ENCODE data around the gene NOP53. TPM values are rescaled to one million over a fixed set of nuclear protein-coding genes. Genes with fewer than 3 reads are reported as not detected.
"Not testable (repeated sequence)": the region's sequence is repeated elsewhere in the genome, so short reads cannot be mapped to it uniquely, and the experiment has no call there.

The NOP53 gene
- total and polyA plus RNA-seq, 2 donors, result 324 to 621 TPM

GRCh38 chr19:47803671-47804070, 58.3 kb downstream of the NOP53 start:
- WGBS, result 95% methylated on average over 12 of the region's 12 CpGs
- H3K4me3 ChIP-seq (ENCODE audit: low read length in 2 of 2); H3K4me1 ChIP-seq (ENCODE audit: control insufficient read depth in 2 of 2, insufficient read depth in 2 of 2, low read length in 2 of 2); H3K27ac ChIP-seq (ENCODE audit: low read depth in 1 of 2, low read length in 1 of 2); H3K36me3 ChIP-seq (ENCODE audit: control insufficient read depth in 2 of 2, insufficient read depth in 2 of 2, low read length in 1 of 2); DNase-seq (ENCODE audit: low read depth in 6 of 9, low spot score in 9 of 9); H3K27me3 ChIP-seq (ENCODE audit: control insufficient read depth in 2 of 2, insufficient read depth in 1 of 2, low read length in 1 of 2): not testable (repeated sequence)
- H3K9me3 ChIP-seq (ENCODE audit: control insufficient read depth in 2 of 2, insufficient read depth in 1 of 2, low read length in 1 of 2), result peaks cover 1 to 13% of the 10 kb centered on the region in 2 donors

- not testable (repeated sequence) for DNase-seq (ENCODE audit: low read depth in 6 of 9, low spot score in 9 of 9); H3K27me3 ChIP-seq (ENCODE audit: control insufficient read depth in 2 of 2, insufficient read depth in 1 of 2, low read length in 1 of 2); H3K4me3 ChIP-seq (ENCODE audit: low read length in 2 of 2); H3K4me1 ChIP-seq (ENCODE audit: control insufficient read depth in 2 of 2, insufficient read depth in 2 of 2, low read length in 2 of 2); H3K36me3 ChIP-seq (ENCODE audit: control insufficient read depth in 2 of 2, insufficient read depth in 2 of 2, low read length in 1 of 2); H3K27ac ChIP-seq (ENCODE audit: low read depth in 1 of 2, low read length in 1 of 2)
- 96% methylated on average over 5 of the region's 5 CpGs for WGBS
- H3K9me3 ChIP-seq (ENCODE audit: control insufficient read depth in 2 of 2, insufficient read depth in 1 of 2, low read length in 1 of 2), result peaks cover 1 to 13% of the 10 kb centered on the region in 2 donors
Observed at GRCh38 chr19:47804451-47804850, 59.1 kb downstream of the NOP53 start, which contains the start of gene TPRX1. Gene TPRX1, minus strand, starts transcription at chr19:47804551. Its CDS starts 12 bp downstream, at chr19:47804539.

GRCh38 chr19:47805313-47805712, 60.0 kb downstream of the NOP53 start:
- Histone ChIP-seq H3K4me1 (ENCODE audit: control insufficient read depth in 2 of 2, insufficient read depth in 2 of 2, low read length in 2 of 2) (no peaks in the 10 kb centered on the region), H3K9me3 (ENCODE audit: control insufficient read depth in 2 of 2, insufficient read depth in 1 of 2, low read length in 1 of 2) (peaks cover 1 to 13% of the 10 kb centered on the region in 2 donors), H3K27me3 (ENCODE audit: control insufficient read depth in 2 of 2, insufficient read depth in 1 of 2, low read length in 1 of 2) (no peaks in the 10 kb centered on the region), H3K4me3 (ENCODE audit: low read length in 2 of 2) (no peak overlapping the region), H3K27ac (ENCODE audit: low read depth in 1 of 2, low read length in 1 of 2) (no peak overlapping the region), H3K36me3 (ENCODE audit: control insufficient read depth in 2 of 2, insufficient read depth in 2 of 2, low read length in 1 of 2) (no peaks in the 10 kb centered on the region)
- DNase-seq (ENCODE audit: low read depth in 6 of 9, low spot score in 9 of 9), result no peak
- WGBS, result 92% methylated on average over 10 of the region's 10 CpGs

- DNase-seq (ENCODE audit: low read depth in 6 of 9, low spot score in 9 of 9), result no peak
- no peaks in the 10 kb centered on the region for H3K27me3 ChIP-seq (ENCODE audit: control insufficient read depth in 2 of 2, insufficient read depth in 1 of 2, low read length in 1 of 2)
- H3K4me1 ChIP-seq (ENCODE audit: control insufficient read depth in 2 of 2, insufficient read depth in 2 of 2, low read length in 2 of 2), result no peaks in the 10 kb centered on the region
- WGBS, result 95% methylated on average over 6 of the region's 6 CpGs
- H3K9me3 ChIP-seq (ENCODE audit: control insufficient read depth in 2 of 2, insufficient read depth in 1 of 2, low read length in 1 of 2), result peaks cover 1 to 11% of the 10 kb centered on the region in 2 donors
- H3K27ac ChIP-seq (ENCODE audit: low read depth in 1 of 2, low read length in 1 of 2), result no peak overlapping the region
- no peak overlapping the region for H3K4me3 ChIP-seq (ENCODE audit: low read length in 2 of 2)
- no peaks in the 10 kb centered on the region for H3K36me3 ChIP-seq (ENCODE audit: control insufficient read depth in 2 of 2, insufficient read depth in 2 of 2, low read length in 1 of 2)
Observed at GRCh38 chr19:47806435-47806834, 61.1 kb downstream of the NOP53 start.

Other genes starting within 250 kb of the NOP53 start
- gene NAPA, start 230.5 kb upstream of the NOP53 start, total RNA-seq, result 111 TPM
- 89.2 TPM for gene NAPA, start 230.5 kb upstream of the NOP53 start, polyA plus RNA-seq
- 0.14 TPM for gene ZNF541, start 172.4 kb upstream of the NOP53 start, total RNA-seq
- gene ZNF541, start 172.4 kb upstream of the NOP53 start, polyA plus RNA-seq, result 0.39 TPM
- 1.5 TPM for gene BICRA, start 136.4 kb upstream of the NOP53 start, total RNA-seq
- gene BICRA, start 136.4 kb upstream of the NOP53 start, polyA plus RNA-seq, result 8.1 TPM
- gene EHD2, start 32.1 kb upstream of the NOP53 start, total RNA-seq, result 1.9 TPM
- 14.2 TPM for gene EHD2, start 32.1 kb upstream of the NOP53 start, polyA plus RNA-seq
- gene SELENOW, start 33.2 kb downstream of the NOP53 start, total RNA-seq, result 198 TPM
- gene SELENOW, start 33.2 kb downstream of the NOP53 start, polyA plus RNA-seq, result 349 TPM
- gene TPRX1, start 59.0 kb downstream of the NOP53 start, total RNA-seq, result not detected
- gene TPRX1, start 59.0 kb downstream of the NOP53 start, polyA plus RNA-seq, result not detected
- gene CRX, start 76.4 kb downstream of the NOP53 start, total RNA-seq, result under 0.01 TPM
- 0.05 TPM for gene CRX, start 76.4 kb downstream of the NOP53 start, polyA plus RNA-seq
- not detected for gene TPRX2, start 113.7 kb downstream of the NOP53 start, total RNA-seq
- not detected for gene TPRX2, start 113.7 kb downstream of the NOP53 start, polyA plus RNA-seq
- gene SULT2A1, start 140.8 kb downstream of the NOP53 start, total RNA-seq, result not detected
- 0.02 TPM for gene SULT2A1, start 140.8 kb downstream of the NOP53 start, polyA plus RNA-seq
- not detected for gene BSPH1, start 246.6 kb downstream of the NOP53 start, total RNA-seq
- gene BSPH1, start 246.6 kb downstream of the NOP53 start, polyA plus RNA-seq, result not detected
- gene ELSPBP1, start 249.1 kb downstream of the NOP53 start, total RNA-seq, result 0.24 TPM
- gene ELSPBP1, start 249.1 kb downstream of the NOP53 start, polyA plus RNA-seq, result 0.32 TPM